PC-3 (cell line): ENCODE measurements around the gene ESRRG.

Source experiments
- EZH2 ChIP-seq: fragments of 300-600 bp; sonication (generic); IDR thresholded peaks from one replicate; pipeline ENCODE4 v1.6.1; 2017; ENCODE audit warnings: antibody characterized with exemption, mild to moderate bottlenecking, low read length; ENCODE audit not compliant: unreplicated experiment
- EZH2phosphoT487 ChIP-seq: fragments of 300-600 bp; sonication (generic); IDR thresholded peaks from 2 replicates; pipeline ENCODE4 v1.6.1; 2018; ENCODE audit warnings: mild to moderate bottlenecking, antibody characterized with exemption, low read length, borderline replicate concordance
- TF ChIP-seq, protein P1 (sequence below): fragments of 300-600 bp; sonication (generic); conservative IDR thresholded peaks from 2 replicates; pipeline ENCODE4 v1.5.1; 2017; ENCODE audit warnings: antibody characterized with exemption, low read depth, mild to moderate bottlenecking, low read length

DNA sequence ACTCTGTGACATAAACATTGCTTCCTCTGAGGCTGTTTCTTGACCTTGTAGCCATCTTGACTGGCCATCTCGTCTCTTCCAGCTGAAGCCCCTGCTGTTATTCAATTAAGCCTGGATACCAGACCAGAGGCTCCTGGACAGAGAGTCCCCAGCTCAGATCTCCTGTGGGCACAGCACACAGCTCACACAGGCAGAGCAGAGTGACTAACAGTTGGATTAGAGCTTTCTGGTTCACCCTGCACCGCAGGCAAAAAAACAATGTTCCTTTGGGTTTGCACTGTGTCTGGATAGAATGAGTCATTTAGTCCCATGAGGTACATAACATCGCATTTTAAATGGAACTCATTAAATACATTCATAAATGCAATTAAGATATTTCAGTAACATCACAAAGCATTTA lies 266.5 kb downstream of the ESRRG start:
- TF ChIP-seq, protein P1, sequence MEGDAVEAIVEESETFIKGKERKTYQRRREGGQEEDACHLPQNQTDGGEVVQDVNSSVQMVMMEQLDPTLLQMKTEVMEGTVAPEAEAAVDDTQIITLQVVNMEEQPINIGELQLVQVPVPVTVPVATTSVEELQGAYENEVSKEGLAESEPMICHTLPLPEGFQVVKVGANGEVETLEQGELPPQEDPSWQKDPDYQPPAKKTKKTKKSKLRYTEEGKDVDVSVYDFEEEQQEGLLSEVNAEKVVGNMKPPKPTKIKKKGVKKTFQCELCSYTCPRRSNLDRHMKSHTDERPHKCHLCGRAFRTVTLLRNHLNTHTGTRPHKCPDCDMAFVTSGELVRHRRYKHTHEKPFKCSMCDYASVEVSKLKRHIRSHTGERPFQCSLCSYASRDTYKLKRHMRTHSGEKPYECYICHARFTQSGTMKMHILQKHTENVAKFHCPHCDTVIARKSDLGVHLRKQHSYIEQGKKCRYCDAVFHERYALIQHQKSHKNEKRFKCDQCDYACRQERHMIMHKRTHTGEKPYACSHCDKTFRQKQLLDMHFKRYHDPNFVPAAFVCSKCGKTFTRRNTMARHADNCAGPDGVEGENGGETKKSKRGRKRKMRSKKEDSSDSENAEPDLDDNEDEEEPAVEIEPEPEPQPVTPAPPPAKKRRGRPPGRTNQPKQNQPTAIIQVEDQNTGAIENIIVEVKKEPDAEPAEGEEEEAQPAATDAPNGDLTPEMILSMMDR = no peak
- no peak for TF ChIP-seq EZH2
- no peak for TF ChIP-seq EZH2phosphoT487
